ENCODE measurements around the gene RPL26. TPM values are rescaled to one million over a fixed set of nuclear protein-coding genes. Genes with fewer than 3 reads are reported as not detected.

Gene RPL26
- total and polyA plus RNA-seq, 7 donors, result 994 to 4,614 (median 1,548) TPM

GRCh38 chr17:8393470-8394231 is 10.7 kb upstream of the RPL26 start:
- DNase-seq (no peak), ATAC-seq (no peak)
- 51 to 55% (median 52%) methylated on average over 8 of the region's 8 CpGs for WGBS, 3 donors
- TF ChIP-seq, protein P1, sequence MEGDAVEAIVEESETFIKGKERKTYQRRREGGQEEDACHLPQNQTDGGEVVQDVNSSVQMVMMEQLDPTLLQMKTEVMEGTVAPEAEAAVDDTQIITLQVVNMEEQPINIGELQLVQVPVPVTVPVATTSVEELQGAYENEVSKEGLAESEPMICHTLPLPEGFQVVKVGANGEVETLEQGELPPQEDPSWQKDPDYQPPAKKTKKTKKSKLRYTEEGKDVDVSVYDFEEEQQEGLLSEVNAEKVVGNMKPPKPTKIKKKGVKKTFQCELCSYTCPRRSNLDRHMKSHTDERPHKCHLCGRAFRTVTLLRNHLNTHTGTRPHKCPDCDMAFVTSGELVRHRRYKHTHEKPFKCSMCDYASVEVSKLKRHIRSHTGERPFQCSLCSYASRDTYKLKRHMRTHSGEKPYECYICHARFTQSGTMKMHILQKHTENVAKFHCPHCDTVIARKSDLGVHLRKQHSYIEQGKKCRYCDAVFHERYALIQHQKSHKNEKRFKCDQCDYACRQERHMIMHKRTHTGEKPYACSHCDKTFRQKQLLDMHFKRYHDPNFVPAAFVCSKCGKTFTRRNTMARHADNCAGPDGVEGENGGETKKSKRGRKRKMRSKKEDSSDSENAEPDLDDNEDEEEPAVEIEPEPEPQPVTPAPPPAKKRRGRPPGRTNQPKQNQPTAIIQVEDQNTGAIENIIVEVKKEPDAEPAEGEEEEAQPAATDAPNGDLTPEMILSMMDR (IDR thresholded peaks at IDR 0.05), result no peak
- H3K4me3 ChIP-seq, result no peak overlapping the region
- H3K4me1 ChIP-seq, result no peaks in the 10 kb centered on the region
- intact Hi-C loops (cut with DNase I), result no loop called here
- no peaks in the 10 kb centered on the region for H3K36me3 ChIP-seq (ENCODE audit: insufficient read depth in 1 of 2, low read depth in 1 of 2)
- H3K9me3 ChIP-seq, result no peaks in the 10 kb centered on the region
- H3K27ac ChIP-seq, result no peak overlapping the region
- H3K27me3 ChIP-seq (ENCODE audit: insufficient read depth in 3 of 3, low read length in 2 of 3), result peaks cover 0 to 45% (median 16%) of the 10 kb centered on the region in 3 donors

- intact Hi-C loops (cut with DNase I), result no loop called here
- no peak for DNase-seq
- no peak overlapping the region for H3K4me3 ChIP-seq
- ATAC-seq, result no peak
- no peaks in the 10 kb centered on the region for H3K4me1 ChIP-seq
- no peaks in the 10 kb centered on the region for H3K9me3 ChIP-seq
- no peaks in the 10 kb centered on the region for H3K36me3 ChIP-seq (ENCODE audit: insufficient read depth in 1 of 2, low read depth in 1 of 2)
- H3K27me3 ChIP-seq (ENCODE audit: insufficient read depth in 3 of 3, low read length in 2 of 3), result peaks cover 0 to 45% (median 16%) of the 10 kb centered on the region in 3 donors
- TF ChIP-seq, protein P1 (IDR thresholded peaks at IDR 0.05), result no peak
- no peak overlapping the region for H3K27ac ChIP-seq
- WGBS, 3 donors, result 80 to 82% (median 81%) methylated on average over 43 to 46 of the region's 46 CpGs
Measured at GRCh38 chr17:8392674-8393469, 9.9 kb upstream of the RPL26 start.

DNA sequence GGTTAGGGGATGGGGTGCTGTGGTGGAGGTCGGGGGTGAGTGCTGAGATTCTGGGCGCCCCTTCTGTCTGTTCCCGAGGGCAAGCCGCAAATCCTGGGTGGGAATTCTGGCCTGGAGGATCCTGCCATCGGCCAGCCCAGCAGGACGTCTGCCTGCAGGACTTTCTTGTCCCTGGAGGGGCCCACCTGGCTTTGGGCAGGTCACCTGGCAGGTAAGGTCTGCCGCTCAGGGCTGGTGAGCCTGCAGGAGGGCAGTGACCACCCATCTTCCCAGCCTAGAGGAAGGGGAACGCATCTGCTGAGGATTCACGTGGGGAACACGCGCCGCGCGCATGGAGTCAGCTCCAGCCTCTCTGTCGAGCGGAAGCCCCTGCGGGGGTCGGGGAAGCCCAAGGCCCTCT is 9.3 kb upstream of the RPL26 start:
- Histone ChIP-seq H3K27me3 (ENCODE audit: insufficient read depth in 3 of 3, low read length in 2 of 3) (peaks cover 0 to 45% (median 16%) of the 10 kb centered on the region in 3 donors), H3K9me3 (no peaks in the 10 kb centered on the region), H3K4me3 (no peak overlapping the region), H3K27ac (no peak overlapping the region), H3K4me1 (no peaks in the 10 kb centered on the region), H3K36me3 (ENCODE audit: insufficient read depth in 1 of 2, low read depth in 1 of 2) (no peaks in the 10 kb centered on the region)
- TF ChIP-seq, protein P1 (IDR thresholded peaks at IDR 0.05), result no peak
- intact Hi-C loops (cut with DNase I), result no loop called here
- 60 to 69% (median 65%) methylated on average over 15 to 18 of the region's 18 CpGs for WGBS, 3 donors
- ATAC-seq (no peak), DNase-seq (no peak)

DNA sequence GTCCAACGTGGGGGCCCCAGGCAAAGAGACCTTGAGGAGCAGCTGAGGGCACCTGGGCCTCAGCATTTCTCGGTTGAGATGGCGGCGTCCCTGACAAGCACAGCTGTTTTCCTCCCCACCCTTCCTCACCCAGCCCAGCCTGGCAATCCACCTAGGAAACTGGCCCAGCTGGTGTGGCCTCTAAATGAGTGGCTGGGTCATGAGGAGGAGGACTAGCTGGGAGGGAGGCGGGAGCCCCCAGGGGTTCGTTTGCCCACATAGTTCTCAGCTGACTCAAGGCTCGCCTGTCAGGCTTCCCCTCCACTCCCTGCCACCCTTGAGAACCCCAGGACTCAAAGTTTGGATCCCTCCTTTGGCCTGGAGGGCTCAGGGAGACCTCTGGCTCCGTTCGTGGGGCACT is 8.7 kb upstream of the RPL26 start:
- no peaks in the 10 kb centered on the region for H3K9me3 ChIP-seq
- no peak overlapping the region for H3K4me3 ChIP-seq
- H3K27me3 ChIP-seq (ENCODE audit: insufficient read depth in 3 of 3, low read length in 2 of 3), result peaks cover 0 to 40% (median 16%) of the 10 kb centered on the region in 3 donors
- H3K36me3 ChIP-seq (ENCODE audit: insufficient read depth in 1 of 2, low read depth in 1 of 2), result no peaks in the 10 kb centered on the region
- WGBS, 3 donors, result 20 to 25% (median 20%) methylated on average over 9 of the region's 9 CpGs
- no peak for ATAC-seq
- H3K27ac ChIP-seq, result no peak overlapping the region
- DNase-seq, result no peak
- TF ChIP-seq, protein P1 (IDR thresholded peaks at IDR 0.05), result no peak
- intact Hi-C loops (cut with DNase I), result no loop called here
- no peaks in the 10 kb centered on the region for H3K4me1 ChIP-seq

All from psoas muscle (tissue), 8 donors.